HG03025 (cell line): Measurements from ENCODE around the gene TMEM215.

Experiments used
- ATAC-seq: cut with Tn5 transposase; IDR thresholded peaks from one replicate; pipeline ENCODE4 v1.9.1; 2021; ENCODE audit warnings: mild to moderate bottlenecking, moderate library complexity; ENCODE audit not compliant: unreplicated experiment, low FRiP score

Gene TMEM215

GRCh38 chr9:32828861-32829260 is 45.5 kb downstream of the TMEM215 start:
- no peak for ATAC-seq

DNA sequence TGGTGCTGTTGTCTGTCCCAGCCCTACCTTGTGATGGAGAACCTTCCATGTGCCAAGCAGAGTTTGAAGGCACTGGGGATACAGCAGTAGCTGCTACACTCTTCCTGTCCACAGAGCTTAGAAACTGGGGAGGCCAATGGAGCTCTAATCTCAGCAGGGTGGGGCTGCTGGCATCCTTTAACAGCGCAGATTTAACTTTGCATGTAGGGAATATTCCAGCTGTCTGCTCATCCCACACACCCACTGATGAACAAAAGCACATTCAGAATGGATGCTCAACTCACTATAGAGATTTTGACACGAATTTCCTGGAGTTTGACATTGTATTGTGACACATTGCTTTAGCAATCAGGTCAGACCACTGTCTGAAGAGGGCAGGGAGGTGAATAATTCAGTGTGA is 49.0 kb downstream of the TMEM215 start:
- no peak for ATAC-seq
